ENCODE results near the gene ZNF879. TPM values are rescaled to one million over a fixed set of nuclear protein-coding genes. Genes with fewer than 3 reads are reported as not detected.

Gene ZNF879
- total and polyA plus RNA-seq, 11 donors = 2.3 to 4.5 (median 3.2) TPM

DNA sequence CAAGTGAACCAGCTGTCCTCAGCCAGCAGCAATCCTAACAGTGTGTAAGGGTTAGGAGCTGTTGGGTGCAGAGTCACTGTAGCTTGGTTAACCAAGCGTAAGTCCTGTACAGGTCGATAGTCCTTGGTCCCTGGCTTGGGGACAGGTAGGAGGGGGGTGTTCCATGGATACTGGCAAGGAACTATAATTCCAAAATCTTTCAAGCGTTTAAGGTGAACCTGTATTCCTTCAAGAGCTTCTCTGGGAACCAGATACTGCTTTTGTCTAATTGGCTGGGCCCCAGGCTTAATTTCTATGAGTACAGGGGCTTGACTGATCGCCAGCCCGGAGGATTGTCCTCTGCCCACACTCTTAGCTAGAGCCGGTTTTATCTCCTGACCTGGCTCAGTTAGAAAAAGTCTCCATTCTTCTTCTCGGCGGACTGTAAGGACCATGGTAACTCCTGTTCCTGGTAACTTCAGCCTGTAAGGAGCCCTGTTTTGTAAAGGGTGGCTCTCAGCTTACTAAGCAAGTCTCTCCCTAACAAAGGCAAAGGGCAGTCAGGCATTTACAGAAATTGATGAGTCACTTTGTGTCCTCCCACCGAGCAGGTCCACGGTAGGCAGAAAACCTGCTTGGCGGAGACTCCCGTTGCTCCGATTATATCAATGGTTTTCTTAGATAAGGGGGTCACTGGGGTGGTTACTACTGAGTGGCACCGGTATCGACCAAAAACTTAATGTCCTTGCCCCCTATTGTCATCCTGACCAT, 30.6 kb downstream of the ZNF879 start:
- H3K9me3 ChIP-seq = peaks cover 0 to 6% (median 0%) of the 10 kb centered on the region in 12 donors
- H3K36me3 ChIP-seq = no peaks in the 10 kb centered on the region
- intact Hi-C loops (cut with DNase I) = no loop called here
- WGBS, 4 donors = 84 to 89% (median 87%) methylated on average over 15 of the region's 15 CpGs
- TF ChIP-seq POLR2A (IDR thresholded peaks at IDR 0.05) = no peak
- no peak for TF ChIP-seq CTCF (IDR thresholded peaks at IDR 0.05)
- H3K27ac ChIP-seq = no peak overlapping the region
- H3K27me3 ChIP-seq = no peaks in the 10 kb centered on the region
- H3K4me1 ChIP-seq = no peaks in the 10 kb centered on the region
- no peak overlapping the region for H3K4me3 ChIP-seq
- DNase-seq (no peak), ATAC-seq (no peak)

GRCh38 chr5:179054876-179055275, 31.3 kb downstream of the ZNF879 start:
- H3K36me3 ChIP-seq = no peaks in the 10 kb centered on the region
- DNase-seq (no peak), ATAC-seq (no peak)
- 83 to 89% (median 88%) methylated on average over 10 of the region's 10 CpGs for WGBS, 4 donors
- TF ChIP-seq CTCF (IDR thresholded peaks at IDR 0.05) = no peak
- TF ChIP-seq POLR2A (IDR thresholded peaks at IDR 0.05) = no peak
- H3K4me3 ChIP-seq = no peak overlapping the region
- no peak overlapping the region for H3K27ac ChIP-seq
- intact Hi-C loops (cut with DNase I) = loop anchor here in 1 of 10 donors (5.0 kb wide), 1 partner anchor 328 kb away; no protein-coding TSS in a partner anchor
- peaks cover 0 to 5% (median 0%) of the 10 kb centered on the region in 12 donors for H3K4me1 ChIP-seq
- H3K9me3 ChIP-seq = peaks cover 0 to 6% (median 0%) of the 10 kb centered on the region in 12 donors
- no peaks in the 10 kb centered on the region for H3K27me3 ChIP-seq

DNA sequence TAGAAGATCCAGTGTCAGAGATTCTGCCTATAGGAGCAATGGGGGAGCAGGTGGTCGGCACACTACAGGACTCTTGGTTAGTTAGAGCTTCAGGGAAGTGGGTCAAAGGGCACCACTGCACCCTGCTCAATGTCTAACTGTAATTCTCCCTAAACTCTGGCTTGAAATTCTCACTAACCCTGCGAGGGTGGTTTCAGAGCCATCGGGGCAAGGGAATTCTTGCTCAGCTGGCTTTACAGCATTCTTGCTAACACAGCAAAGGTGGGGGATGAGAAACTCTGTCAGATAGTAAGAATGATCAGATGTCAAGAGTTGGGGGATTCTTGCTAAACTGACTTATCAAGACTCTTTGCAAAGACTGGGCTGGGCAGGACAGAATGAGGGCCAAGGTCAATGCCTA, 31.8 kb downstream of the ZNF879 start:
- intact Hi-C loops (cut with DNase I) = loop anchor here in 1 of 10 donors (5.0 kb wide), 1 partner anchor 328 kb away; no protein-coding TSS in a partner anchor
- no peak overlapping the region for H3K4me3 ChIP-seq
- H3K9me3 ChIP-seq = peaks cover 0 to 6% (median 0%) of the 10 kb centered on the region in 12 donors
- H3K27me3 ChIP-seq = no peaks in the 10 kb centered on the region
- ATAC-seq (no peak), DNase-seq (no peak)
- H3K4me1 ChIP-seq = peaks cover 0 to 6% (median 0%) of the 10 kb centered on the region in 12 donors
- 70 to 77% (median 73%) methylated on average over 3 of the region's 3 CpGs for WGBS, 4 donors
- no peak overlapping the region for H3K27ac ChIP-seq
- TF ChIP-seq CTCF (IDR thresholded peaks at IDR 0.05) = no peak
- no peak for TF ChIP-seq POLR2A (IDR thresholded peaks at IDR 0.05)
- no peaks in the 10 kb centered on the region for H3K36me3 ChIP-seq

- no peak for ATAC-seq
- Histone ChIP-seq H3K9me3 (peaks cover 0 to 6% (median 0%) of the 10 kb centered on the region in 12 donors), H3K36me3 (no peaks in the 10 kb centered on the region), H3K27ac (no peak overlapping the region), H3K4me3 (no peak overlapping the region), H3K4me1 (peaks cover 0 to 8% (median 2%) of the 10 kb centered on the region in 12 donors), H3K27me3 (no peaks in the 10 kb centered on the region)
- intact Hi-C loops (cut with DNase I) = loop anchor here in 1 of 10 donors (5.0 kb wide), 1 partner anchor 329 kb away; no protein-coding TSS in a partner anchor
- TF ChIP-seq POLR2A (IDR thresholded peaks at IDR 0.05) = no peak
- no peak for TF ChIP-seq CTCF (IDR thresholded peaks at IDR 0.05)
- 66 to 71% (median 68%) methylated on average over 9 of the region's 9 CpGs for WGBS, 4 donors
- no peak for DNase-seq
These were observed 32.2 kb downstream of the ZNF879 start for GRCh38 chr5:179055841-179056240.
